Suprapubic skin (tissue), 4 donors: ENCODE measurements around the gene EMC7.

Experiments
- POLR2A ChIP-seq, 2 donors: fragments of 450-650 bp; IDR thresholded peaks; one replicate each; pipeline ENCODE4 v1.6.1; 2017; ENCODE audit warnings: antibody characterized with exemption in 2 of 2, mild to moderate bottlenecking in 2 of 2, moderate library complexity in 2 of 2
- POLR2AphosphoS5 ChIP-seq, 3 donors: sonication (generic); formaldehyde crosslinking; IDR thresholded peaks; one replicate each; pipeline ENCODE4 v1.6.1; 2017; ENCODE audit warnings: antibody characterized with exemption in 3 of 3

GRCh38 chr15:34114215-34114614 is 12.6 kb upstream of the EMC7 start:
- TF ChIP-seq POLR2AphosphoS5 (IDR thresholded peaks at IDR 0.05) (no peak), POLR2A (IDR thresholded peaks at IDR 0.05) (no peak)
